Liver (tissue), 3 donors: ENCODE data around the gene JDP2.

Experiments
- EGR1 ChIP-seq, 2 donors: IDR thresholded peaks; 2 replicates each; pipeline ENCODE4 v1.6.1; 2016 to 2018; ENCODE audit warnings: antibody characterized with exemption in 2 of 2, low read depth in 2 of 2
- GABPA ChIP-seq, 2 donors: IDR thresholded peaks in 1 of 2; conservative IDR thresholded peaks in 1 of 2; 2 replicates each; pipeline ENCODE4 v1.6.1; 2016; ENCODE audit warnings: antibody characterized with exemption in 2 of 2, mild to moderate bottlenecking in 1 of 2, moderate library complexity in 1 of 2
- JUND ChIP-seq, 2 donors: IDR thresholded peaks; 2 replicates each; pipeline ENCODE4 v1.6.1; 2016; ENCODE audit warnings: antibody characterized with exemption in 2 of 2
- SP1 ChIP-seq: IDR thresholded peaks from 2 replicates; pipeline ENCODE4 v1.6.1; 2018; ENCODE audit warnings: antibody characterized with exemption, mild to moderate bottlenecking
- YY1 ChIP-seq: IDR thresholded peaks from 2 replicates; pipeline ENCODE4 v1.6.1; 2016; ENCODE audit warnings: antibody characterized with exemption, mild to moderate bottlenecking
- TF ChIP-seq, protein P1 (sequence below): fragments of 150-350 bp; IDR thresholded peaks from 2 replicates; pipeline ENCODE4 v1.5.1; 2017; ENCODE audit warnings: improper control_type of control experiment, low read depth, low read length; ENCODE audit not compliant: missing input control
- TF ChIP-seq, protein P2 (sequence below): IDR thresholded peaks from 2 replicates; pipeline ENCODE4 v1.6.1; 2016; ENCODE audit warnings: antibody characterized with exemption
- TF ChIP-seq, protein P3 (sequence below): IDR thresholded peaks from 2 replicates; pipeline ENCODE4 v1.6.1; 2016; ENCODE audit warnings: antibody characterized with exemption, mild to moderate bottlenecking
- TF ChIP-seq, protein P4 (sequence below): IDR thresholded peaks from 2 replicates; pipeline ENCODE4 v1.6.1; 2016; ENCODE audit warnings: antibody characterized with exemption
- donor health status: healthy.
- donor health status: healthy.

DNA sequence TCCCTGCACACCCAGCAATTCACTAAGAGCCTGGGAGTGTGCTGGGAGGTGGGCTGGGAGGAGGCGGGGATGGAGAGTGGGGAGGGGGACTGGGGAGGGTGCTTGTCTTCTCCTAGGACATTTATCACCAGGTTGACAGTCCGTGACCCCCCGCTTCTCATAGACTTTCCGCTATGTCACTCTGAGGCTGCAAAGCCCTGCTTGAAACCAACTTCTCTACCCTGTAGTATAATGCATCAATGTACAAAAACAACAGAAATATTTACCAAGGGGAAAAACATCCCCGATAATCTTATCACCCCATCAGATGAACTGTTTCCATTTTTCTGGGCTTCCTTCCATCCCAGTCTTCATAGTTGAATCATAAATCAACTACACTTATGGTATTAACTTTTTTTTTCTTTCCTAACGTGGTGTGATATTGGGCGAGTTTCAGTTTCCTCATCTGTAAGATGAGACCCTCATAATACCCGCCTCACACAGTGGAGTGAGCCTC is 65.8 kb downstream of the JDP2 start:
- TF ChIP-seq, protein P1, sequence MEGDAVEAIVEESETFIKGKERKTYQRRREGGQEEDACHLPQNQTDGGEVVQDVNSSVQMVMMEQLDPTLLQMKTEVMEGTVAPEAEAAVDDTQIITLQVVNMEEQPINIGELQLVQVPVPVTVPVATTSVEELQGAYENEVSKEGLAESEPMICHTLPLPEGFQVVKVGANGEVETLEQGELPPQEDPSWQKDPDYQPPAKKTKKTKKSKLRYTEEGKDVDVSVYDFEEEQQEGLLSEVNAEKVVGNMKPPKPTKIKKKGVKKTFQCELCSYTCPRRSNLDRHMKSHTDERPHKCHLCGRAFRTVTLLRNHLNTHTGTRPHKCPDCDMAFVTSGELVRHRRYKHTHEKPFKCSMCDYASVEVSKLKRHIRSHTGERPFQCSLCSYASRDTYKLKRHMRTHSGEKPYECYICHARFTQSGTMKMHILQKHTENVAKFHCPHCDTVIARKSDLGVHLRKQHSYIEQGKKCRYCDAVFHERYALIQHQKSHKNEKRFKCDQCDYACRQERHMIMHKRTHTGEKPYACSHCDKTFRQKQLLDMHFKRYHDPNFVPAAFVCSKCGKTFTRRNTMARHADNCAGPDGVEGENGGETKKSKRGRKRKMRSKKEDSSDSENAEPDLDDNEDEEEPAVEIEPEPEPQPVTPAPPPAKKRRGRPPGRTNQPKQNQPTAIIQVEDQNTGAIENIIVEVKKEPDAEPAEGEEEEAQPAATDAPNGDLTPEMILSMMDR, result no peak
- TF ChIP-seq SP1 (no peak), JUND (IDR thresholded peaks at IDR 0.05) (no peak), GABPA (IDR thresholded peaks at IDR 0.05 in 1 of 2, conservative IDR thresholded peaks at IDR 0.05 in 1 of 2) (no peak), YY1 (no peak), EGR1 (IDR thresholded peaks at IDR 0.05; ENCODE audit: low read depth in 2 of 2) (no peak)
- TF ChIP-seq, protein P2, sequence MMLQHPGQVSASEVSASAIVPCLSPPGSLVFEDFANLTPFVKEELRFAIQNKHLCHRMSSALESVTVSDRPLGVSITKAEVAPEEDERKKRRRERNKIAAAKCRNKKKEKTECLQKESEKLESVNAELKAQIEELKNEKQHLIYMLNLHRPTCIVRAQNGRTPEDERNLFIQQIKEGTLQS, result no peak
- TF ChIP-seq, protein P3, sequence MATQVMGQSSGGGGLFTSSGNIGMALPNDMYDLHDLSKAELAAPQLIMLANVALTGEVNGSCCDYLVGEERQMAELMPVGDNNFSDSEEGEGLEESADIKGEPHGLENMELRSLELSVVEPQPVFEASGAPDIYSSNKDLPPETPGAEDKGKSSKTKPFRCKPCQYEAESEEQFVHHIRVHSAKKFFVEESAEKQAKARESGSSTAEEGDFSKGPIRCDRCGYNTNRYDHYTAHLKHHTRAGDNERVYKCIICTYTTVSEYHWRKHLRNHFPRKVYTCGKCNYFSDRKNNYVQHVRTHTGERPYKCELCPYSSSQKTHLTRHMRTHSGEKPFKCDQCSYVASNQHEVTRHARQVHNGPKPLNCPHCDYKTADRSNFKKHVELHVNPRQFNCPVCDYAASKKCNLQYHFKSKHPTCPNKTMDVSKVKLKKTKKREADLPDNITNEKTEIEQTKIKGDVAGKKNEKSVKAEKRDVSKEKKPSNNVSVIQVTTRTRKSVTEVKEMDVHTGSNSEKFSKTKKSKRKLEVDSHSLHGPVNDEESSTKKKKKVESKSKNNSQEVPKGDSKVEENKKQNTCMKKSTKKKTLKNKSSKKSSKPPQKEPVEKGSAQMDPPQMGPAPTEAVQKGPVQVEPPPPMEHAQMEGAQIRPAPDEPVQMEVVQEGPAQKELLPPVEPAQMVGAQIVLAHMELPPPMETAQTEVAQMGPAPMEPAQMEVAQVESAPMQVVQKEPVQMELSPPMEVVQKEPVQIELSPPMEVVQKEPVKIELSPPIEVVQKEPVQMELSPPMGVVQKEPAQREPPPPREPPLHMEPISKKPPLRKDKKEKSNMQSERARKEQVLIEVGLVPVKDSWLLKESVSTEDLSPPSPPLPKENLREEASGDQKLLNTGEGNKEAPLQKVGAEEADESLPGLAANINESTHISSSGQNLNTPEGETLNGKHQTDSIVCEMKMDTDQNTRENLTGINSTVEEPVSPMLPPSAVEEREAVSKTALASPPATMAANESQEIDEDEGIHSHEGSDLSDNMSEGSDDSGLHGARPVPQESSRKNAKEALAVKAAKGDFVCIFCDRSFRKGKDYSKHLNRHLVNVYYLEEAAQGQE, result no peak
- TF ChIP-seq, protein P4, sequence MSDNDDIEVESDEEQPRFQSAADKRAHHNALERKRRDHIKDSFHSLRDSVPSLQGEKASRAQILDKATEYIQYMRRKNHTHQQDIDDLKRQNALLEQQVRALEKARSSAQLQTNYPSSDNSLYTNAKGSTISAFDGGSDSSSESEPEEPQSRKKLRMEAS, result no peak
